ENCODE results near the gene C17orf113.
A peak's percentile ranks its signal among the peaks of the same experiment; 100 is the strongest.
"Not testable (repeated sequence)": the region's sequence is repeated elsewhere in the genome, so short reads cannot be mapped to it uniquely, and the experiment has no call there.

C17orf113 gene

DNA sequence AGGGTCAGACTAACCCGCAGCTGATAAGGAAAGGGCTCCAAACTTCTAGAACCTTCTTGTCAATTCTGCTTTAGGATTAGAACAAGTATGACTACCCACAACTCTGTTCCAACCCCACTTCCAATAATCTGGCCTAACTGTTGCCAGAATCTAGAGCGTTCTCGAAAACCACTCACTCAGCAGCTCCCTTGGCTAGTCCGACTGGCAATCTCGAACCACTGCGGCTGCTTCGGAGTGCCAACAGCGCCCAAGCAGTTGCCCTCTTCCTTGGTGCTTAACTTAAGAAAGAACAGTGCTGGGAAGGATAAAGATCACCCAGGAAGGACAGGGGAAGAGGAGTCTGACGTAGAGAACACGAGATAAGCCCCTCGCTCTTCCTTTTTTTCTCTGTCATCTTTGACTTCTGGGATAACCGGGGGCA, 34.0 kb downstream of the C17orf113 start:
- peak in 2 of 3 experiments; percentile 47 to 59 for DNase-seq

DNA sequence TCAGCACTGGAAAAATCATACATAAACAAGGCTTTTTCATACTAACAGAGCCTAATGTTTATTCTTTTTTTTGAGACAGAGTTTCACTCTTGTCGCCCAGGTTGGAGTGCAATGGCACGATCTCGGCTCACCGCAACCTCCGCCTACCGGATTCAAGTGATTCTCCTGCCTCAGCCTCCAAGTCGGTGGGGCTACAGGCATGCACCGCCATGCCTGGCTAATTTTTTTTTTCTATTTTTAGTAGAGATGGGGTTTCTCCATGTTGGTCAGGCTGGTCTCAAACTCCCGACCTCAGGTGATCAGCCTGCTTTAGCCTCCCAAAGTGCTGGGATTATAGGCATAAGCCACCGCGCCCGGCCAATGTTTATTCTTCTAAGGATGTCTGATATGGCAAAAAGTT, 36.7 kb downstream of the C17orf113 start:
- not testable (repeated sequence) for DNase-seq

DNA sequence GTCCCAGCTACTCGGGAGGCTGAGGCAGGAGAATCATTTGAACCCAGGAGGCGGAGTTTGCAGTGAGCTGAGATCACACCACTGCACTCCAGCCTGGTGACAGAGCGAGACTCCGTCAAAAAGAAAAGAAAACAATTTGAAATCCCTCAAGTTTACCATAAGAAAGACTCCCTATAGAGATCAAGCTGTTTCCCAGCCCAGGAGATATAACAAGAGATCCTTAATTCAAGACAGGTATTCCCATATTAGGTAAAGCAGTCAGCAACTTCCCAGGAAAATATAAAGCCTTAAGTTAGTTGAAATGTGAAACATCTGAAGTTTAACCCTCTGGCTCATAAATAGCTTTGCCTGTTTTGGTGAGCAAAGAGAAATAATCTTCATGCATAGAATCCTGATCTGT, 38.0 kb downstream of the C17orf113 start:
- not testable (repeated sequence) for DNase-seq

DNA sequence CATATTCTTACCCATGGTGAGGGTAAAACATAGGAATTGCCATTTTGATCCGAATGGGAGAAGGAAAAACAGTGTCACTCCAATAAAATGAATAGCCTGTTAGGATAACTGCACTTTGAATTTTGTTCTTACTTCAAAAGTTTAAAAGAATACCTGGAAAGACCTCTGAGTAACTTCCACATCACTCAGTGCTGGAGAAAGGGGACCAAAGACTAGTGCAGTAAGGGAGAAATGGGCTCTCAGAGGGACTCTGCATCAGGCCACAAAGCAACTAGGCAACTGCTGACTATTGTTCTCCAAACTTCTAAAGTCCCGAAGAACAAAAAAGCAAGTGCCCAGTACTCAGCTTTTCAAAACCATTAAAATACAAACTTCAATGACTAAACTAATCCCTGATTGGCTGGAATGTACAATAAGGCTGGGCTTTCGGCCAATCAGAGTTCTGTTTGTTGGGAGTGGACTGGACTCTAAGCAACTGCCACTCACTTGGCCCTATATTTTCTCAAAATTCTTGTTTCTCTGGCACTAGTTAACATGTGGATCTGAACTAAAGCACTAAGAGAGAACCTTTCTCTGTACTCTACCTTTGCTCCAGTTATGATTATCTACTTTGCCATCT, 39.4 kb downstream of the C17orf113 start:
- no peak for DNase-seq

DNA sequence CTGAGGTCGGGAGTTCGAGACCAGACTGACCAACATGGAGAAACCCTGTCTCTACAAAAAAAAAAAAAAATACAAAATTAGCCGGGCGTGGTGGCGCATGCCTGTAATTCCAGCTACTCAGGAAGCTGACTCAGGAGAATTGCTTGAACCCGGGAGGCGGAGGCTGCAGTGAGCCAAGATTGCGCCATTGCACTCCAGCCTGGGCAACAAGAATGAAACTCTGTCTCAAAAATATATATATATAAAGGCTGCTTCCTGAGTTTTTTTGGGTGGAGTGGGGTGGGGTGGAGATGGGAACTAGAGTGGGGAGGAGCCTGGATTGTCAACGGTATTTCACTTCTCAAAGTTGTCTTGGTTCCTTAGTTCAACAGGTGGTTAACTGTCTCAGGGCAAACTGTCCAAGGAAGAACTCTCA, 40.1 kb downstream of the C17orf113 start:
- DNase-seq, result not testable (repeated sequence)

DNA sequence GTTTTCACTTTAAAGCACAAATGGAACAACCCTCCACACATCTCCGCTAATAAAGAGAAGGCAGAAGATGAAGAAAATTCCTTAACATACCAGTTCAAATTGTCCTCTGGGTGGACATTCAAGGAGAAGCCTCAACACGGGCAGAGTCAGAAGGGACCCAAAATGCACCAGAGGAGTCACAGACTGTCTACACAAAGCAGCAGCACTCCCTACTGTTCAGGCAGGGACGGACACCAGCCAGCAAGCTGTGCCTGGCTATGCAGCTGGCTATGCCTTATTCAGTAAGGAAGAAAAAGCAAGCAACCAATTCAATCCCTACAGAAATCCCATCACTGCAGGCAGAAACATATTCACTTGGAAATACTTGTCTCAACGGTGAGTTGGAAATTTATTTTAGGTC, 41.2 kb downstream of the C17orf113 start:
- no peak for DNase-seq

DNA sequence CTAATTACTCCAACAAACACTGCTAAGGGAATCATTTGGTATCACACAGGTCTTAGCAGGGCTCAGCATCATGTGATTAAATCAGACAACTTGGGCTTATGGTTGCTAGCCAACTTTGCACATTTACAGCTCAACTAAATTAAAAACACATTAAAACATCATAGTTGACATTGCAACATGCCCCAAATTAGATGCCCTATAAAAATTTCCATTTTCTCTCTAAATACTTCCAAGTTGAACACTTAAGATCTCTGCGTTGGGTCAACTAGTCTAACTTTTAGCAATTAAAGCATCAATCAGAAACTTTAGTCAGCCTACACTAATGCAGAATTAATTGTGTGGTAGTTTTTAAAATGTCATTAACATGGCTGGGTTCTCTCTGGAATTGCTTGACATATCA, 45.2 kb downstream of the C17orf113 start:
- DNase-seq, result no peak

DNA sequence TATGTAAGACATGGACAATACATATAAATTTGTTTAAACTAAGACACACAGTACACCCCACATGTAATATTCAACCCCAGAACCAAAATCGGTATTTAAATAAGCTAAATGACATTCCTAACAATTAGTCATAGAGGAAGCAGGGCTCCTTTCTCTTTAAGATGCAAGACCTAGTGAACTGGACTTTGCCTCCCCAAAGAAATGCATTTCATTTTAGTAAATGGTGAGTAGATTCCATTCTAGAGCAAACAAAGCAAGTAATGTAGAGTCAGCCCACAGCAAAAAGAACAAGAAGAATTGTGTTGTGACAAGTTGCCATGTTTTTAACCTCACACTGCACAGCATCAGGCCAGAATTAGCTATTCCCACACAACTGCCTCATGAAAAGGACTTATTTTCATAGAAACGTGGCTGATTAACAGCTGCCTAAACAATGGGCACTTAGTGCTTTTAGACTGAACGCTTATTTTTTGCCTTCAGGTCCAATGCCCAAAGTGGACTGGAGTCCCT, 47.6 kb downstream of the C17orf113 start:
- DNase-seq, result no peak

DNA sequence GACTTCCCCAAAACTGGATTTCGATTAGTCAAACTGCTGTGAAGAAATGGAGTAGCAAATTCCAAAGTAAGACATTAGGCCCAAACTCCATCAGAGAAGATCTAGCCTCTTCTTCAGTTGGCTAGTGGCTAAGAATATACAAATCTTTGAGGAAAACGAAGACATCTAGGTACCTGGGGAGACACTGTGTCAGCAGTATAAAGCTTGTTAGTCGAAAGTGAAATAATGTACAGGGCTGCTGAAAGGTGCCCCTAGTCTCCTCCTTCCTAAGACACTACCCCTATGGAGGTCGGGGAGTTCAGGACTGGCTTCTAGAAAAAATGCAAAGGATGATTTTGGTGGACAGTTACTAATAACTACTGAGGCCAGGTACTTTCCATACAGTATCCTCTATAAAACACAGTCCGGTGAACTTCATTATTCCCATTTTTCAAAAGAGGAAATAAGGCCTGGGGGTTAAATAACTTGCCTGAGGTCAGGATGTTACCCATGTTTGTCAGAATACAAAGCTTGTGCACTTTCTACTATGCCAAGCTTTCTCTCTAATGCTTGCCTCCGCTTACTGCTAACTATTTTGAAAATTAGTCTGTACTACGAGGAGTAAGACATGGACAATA, 48.1 kb downstream of the C17orf113 start:
- no peak for DNase-seq

DNA sequence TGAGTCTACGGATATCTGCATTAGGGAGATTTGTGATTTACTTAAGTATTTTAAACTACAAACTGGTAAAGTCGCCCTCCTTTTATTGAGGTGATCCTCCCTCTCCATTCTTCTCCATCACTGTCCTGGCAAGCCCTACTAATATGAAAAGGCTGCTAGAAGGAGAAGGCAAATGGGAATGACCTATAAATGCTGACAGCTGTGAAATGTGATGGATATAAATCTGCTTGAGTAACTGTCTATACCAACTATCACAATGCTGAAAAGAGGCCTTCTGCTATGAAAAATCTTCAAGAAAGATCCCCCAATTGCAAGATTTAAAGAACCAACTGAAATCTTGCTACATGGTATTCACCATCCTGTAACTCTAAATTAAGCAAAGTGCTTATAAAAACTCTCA, 48.7 kb downstream of the C17orf113 start:
- DNase-seq, result no peak

DNA sequence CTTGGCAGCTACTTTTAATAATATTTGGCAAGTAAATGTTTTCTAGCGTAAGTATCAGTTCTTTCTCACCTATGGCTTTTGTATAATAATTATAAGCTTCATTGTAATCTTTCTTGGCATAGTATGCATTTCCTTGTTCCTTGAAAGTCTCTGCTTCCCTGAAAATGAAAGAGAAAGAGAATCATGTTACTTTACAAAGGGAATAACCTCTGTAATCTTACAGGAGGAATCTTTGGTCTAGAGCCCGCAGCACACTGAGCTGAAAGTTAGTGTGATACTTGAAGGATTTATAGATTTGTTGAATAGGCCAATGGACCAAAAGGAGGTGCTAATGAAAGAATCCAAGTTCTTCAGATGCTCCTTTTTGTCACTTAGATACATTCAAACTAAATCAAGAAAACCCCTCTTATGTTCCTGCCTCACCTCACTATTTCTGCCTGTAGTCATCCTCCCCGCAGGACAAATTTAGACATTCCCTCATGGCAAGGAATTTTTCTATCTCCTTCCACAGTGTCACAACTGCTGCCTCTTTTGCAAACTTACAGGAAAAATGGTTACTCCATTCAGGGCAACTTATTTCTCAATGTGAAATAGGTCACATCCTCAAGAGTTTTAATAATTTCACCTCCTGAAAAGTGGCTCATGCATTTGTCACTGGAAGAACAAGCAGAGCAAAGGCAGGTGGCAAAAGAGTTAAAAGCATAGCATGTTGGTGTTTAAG, 49.8 kb downstream of the C17orf113 start:
- DNase-seq, result no peak

DNA sequence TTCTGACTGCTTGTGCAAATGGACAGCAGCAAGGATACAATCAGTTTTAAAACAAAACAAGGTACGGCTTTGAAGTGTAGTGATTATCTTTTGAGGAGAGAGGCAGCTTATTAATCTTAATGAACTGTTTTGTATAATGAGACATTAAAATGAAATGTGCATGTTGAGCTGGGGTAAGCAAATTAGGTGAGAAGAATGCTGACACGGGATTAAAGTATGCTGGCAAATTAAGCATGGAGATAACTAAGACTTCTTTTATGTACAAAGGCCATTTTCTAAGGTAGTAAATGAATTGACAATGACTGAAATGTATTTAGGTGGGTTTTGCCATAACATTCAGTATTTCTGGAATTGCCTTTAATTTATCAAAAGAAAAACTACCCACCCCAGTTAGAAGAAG, 51.9 kb downstream of the C17orf113 start:
- no peak for DNase-seq

DNA sequence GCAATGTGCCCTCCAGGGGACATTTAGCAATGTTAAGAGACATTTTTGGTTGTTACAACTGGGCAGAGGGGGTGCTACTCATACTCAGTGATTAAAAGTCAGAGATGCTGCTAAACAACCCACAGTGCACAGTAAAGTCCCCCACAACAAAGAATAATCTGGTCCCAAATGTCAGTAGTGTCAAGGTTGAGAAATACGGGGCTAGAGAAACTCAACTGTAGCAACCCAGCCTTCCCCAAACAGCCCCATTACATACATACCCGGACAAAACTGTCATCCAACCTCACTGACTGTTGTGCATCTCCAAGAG, 53.6 kb downstream of the C17orf113 start:
- no peak for DNase-seq

DNA sequence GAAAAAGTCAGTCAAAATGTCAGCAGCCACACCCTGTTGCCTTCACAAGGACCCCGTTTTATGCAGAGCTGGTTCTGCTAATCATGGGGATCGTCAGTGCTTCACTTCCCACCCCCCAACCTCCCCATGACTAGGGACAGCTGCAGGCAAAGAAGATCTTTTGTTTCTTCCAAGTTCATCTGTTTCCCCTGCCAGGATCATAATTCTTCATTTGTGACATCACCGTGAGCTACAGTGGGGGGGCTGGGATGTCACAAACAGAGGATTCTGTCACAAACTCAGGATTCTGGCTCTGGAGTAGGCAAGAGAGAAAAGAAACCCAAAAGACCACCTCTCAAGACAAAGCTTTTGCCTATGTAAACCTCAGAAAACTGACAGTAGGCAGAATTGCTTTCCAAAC, 57.8 kb downstream of the C17orf113 start:
- DNase-seq, result no peak

DNA sequence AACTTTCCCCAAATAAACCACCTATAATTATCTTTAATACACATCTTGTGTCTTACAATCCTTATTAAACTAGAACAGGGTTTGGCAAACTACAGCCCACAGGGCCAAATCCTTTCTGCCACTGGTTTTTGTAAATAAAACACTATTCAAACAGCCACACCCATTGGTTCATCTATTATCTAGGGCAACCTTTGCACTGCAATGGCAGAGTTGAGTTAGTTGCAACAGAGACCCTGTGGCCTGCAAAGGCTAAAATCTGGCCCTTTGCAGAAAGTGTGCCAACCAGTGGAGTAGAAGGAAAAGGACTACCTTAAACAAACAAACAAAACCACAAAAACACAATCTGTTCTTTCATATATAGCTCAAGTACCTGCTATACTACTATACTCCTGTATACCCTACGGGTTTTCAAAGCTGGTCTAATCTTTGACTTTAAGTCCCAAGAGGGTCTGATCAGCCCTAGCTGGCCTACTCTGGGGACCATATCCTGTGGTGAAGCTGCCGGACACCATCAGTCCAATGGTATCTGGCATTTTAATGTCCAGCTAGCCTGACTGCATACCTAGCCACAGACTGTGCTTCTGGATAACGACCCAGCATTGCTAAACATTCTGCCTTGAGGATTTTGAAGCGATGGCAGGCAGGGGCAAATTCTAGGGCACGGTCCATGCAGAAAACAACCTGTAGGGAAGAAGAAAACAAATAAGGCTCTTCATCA, 60.5 kb downstream of the C17orf113 start:
- DNase-seq, result no peak

DNA sequence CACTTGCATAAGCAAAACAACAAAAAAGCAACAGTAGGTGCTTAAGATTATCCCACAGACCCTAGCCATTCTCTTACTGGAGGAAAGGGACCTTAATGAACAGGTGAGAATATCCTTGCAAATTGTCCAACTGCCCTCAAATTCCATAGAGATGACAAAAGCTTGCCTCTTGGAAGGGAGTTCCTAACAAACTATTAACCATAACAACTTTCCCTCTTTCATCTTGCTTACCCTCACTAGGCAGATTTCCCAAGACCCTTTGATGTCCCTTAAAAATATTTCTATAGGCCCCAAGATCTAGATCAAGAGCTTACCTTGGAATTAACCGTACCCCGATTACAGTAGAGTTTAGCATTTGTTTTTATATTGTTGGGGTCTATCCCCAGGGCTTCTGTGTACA, 62.0 kb downstream of the C17orf113 start:
- no peak for DNase-seq
